ENCODE measurements around the gene WDR87. TPM values are rescaled to one million over a fixed set of nuclear protein-coding genes. Genes with fewer than 3 reads are reported as not detected.

The WDR87 gene
- total and polyA plus RNA-seq, 10 of the 15 experiments (the other 5 are each of a cell fraction or from before 2014, with no cell fraction given) = not detected

DNA sequence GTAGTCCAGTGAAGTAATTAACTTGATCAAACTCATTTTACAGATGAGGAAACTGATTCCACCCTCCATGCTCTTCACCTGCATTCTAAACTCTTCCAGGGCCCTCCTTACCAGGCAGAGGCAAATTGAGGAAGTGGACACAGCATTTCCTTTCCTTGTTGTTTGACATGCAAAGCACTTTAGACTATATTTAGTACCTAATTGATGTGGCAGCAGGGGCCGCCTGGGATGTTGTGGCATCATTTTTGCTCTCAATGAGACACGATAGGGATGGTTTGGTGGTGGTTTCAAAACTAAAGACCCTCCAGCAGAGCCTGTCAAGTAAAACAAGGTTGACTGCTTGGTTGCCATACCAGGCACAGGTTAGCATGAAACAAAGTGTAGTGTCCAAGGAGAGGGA, 8.5 kb upstream of the WDR87 start (continued):
- TF ChIP-seq SREBF2 (IDR thresholded peaks at IDR 0.05; ENCODE audit: low read length) = no peak
- no peak for TF ChIP-seq NR2C2 (IDR thresholded peaks at IDR 0.05; ENCODE audit: borderline replicate concordance, control insufficient read depth, insufficient read length, low read depth)
- peak; percentile 74; the same call in 1 of the 2 replicates for TF ChIP-seq MTA3 (IDR thresholded peaks at IDR 0.05; ENCODE audit: borderline replicate concordance, low read length)
- no peak for TF ChIP-seq WRNIP1 (IDR thresholded peaks at IDR 0.05; ENCODE audit: borderline replicate concordance, low read depth, low read length)
- TF ChIP-seq ZNF217 (IDR thresholded peaks at IDR 0.05) = peak; percentile 46
- no peak for TF ChIP-seq E2F4 (IDR thresholded peaks at IDR 0.05; ENCODE audit: low read depth, low read length)
- TF ChIP-seq HDAC6 (IDR thresholded peaks at IDR 0.05; ENCODE audit: unreplicated experiment) = no peak
- TF ChIP-seq YBX1 (IDR thresholded peaks at IDR 0.05) = no peak
- no peak for TF ChIP-seq SREBF1 (IDR thresholded peaks at IDR 0.05; ENCODE audit: low read length)
- no peak for TF ChIP-seq NFYA (IDR thresholded peaks at IDR 0.05; ENCODE audit: borderline replicate concordance, low read depth, low read length)
- TF ChIP-seq ZNF24 (IDR thresholded peaks at IDR 0.05) = peak; percentile 93
- TF ChIP-seq USF2 (IDR thresholded peaks at IDR 0.05; ENCODE audit: borderline replicate concordance, low read depth, low read length) = no peak
- no peak for TF ChIP-seq SUPT20H (IDR thresholded peaks at IDR 0.05; ENCODE audit: borderline replicate concordance, control insufficient read depth, low read depth, low read length)
- TF ChIP-seq, protein P1, sequence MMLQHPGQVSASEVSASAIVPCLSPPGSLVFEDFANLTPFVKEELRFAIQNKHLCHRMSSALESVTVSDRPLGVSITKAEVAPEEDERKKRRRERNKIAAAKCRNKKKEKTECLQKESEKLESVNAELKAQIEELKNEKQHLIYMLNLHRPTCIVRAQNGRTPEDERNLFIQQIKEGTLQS (IDR thresholded peaks at IDR 0.05; ENCODE audit: borderline replicate concordance, extremely low read depth, low read depth, low read length) = no peak
- peak; percentile 91 to 94 for TF ChIP-seq IKZF2 (IDR thresholded peaks at IDR 0.05)
- 0 out of 2 replicates have a peak, but pooled peaks have one; percentile 29 for TF ChIP-seq CREB1 (IDR thresholded peaks at IDR 0.05; ENCODE audit: low read depth)
- TF ChIP-seq TCF12 (IDR thresholded peaks at IDR 0.05; ENCODE audit: low read depth, low read length) = 0 out of 2 replicates have a peak, but pooled peaks have one; percentile 20
- TF ChIP-seq MYC (IDR thresholded peaks at IDR 0.05; ENCODE audit: insufficient read depth, insufficient read length, insufficient replicate concordance, low read length, severe bottlenecking) = no peak
- peak in 1 of 2 experiments; percentile 86; a peak in 2 of 4 replicates for TF ChIP-seq ETV6 (conservative IDR thresholded peaks at IDR 0.05 in 1 of 2, IDR thresholded peaks at IDR 0.05 in 1 of 2; ENCODE audit: borderline replicate concordance in 1 of 2, low read depth in 1 of 2)
- TF ChIP-seq TAF1 (IDR thresholded peaks at IDR 0.05; ENCODE audit: borderline replicate concordance, low read depth, low read length) = no peak; the same call in 1 of the 2 replicates
- TF ChIP-seq EZH2 (IDR thresholded peaks at IDR 0.05; ENCODE audit: borderline replicate concordance, control insufficient read depth, low read depth, low read length) = no peak
- TF ChIP-seq, protein P2, sequence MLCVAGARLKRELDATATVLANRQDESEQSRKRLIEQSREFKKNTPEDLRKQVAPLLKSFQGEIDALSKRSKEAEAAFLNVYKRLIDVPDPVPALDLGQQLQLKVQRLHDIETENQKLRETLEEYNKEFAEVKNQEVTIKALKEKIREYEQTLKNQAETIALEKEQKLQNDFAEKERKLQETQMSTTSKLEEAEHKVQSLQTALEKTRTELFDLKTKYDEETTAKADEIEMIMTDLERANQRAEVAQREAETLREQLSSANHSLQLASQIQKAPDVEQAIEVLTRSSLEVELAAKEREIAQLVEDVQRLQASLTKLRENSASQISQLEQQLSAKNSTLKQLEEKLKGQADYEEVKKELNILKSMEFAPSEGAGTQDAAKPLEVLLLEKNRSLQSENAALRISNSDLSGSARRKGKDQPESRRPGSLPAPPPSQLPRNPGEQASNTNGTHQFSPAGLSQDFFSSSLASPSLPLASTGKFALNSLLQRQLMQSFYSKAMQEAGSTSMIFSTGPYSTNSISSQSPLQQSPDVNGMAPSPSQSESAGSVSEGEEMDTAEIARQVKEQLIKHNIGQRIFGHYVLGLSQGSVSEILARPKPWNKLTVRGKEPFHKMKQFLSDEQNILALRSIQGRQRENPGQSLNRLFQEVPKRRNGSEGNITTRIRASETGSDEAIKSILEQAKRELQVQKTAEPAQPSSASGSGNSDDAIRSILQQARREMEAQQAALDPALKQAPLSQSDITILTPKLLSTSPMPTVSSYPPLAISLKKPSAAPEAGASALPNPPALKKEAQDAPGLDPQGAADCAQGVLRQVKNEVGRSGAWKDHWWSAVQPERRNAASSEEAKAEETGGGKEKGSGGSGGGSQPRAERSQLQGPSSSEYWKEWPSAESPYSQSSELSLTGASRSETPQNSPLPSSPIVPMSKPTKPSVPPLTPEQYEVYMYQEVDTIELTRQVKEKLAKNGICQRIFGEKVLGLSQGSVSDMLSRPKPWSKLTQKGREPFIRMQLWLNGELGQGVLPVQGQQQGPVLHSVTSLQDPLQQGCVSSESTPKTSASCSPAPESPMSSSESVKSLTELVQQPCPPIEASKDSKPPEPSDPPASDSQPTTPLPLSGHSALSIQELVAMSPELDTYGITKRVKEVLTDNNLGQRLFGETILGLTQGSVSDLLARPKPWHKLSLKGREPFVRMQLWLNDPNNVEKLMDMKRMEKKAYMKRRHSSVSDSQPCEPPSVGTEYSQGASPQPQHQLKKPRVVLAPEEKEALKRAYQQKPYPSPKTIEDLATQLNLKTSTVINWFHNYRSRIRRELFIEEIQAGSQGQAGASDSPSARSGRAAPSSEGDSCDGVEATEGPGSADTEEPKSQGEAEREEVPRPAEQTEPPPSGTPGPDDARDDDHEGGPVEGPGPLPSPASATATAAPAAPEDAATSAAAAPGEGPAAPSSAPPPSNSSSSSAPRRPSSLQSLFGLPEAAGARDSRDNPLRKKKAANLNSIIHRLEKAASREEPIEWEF (IDR thresholded peaks at IDR 0.05; ENCODE audit: insufficient replicate concordance, low read depth, low read length) = no peak
- TF ChIP-seq SRF (IDR thresholded peaks at IDR 0.05; ENCODE audit: low read depth in 2 of 2, low read length in 2 of 2) = no peak
- TF ChIP-seq CHD4 (IDR thresholded peaks at IDR 0.05) = no peak
